PC-3 (cell line): Measurements from ENCODE around the gene DEFB123.

ENCODE experiments used
- EZH2phosphoT487 ChIP-seq: fragments of 300-600 bp; sonication (generic); IDR thresholded peaks from 2 replicates; pipeline ENCODE4 v1.6.1; 2018; ENCODE audit warnings: mild to moderate bottlenecking, antibody characterized with exemption, low read length, borderline replicate concordance
- TF ChIP-seq, protein P1 (sequence below): fragments of 300-600 bp; sonication (generic); conservative IDR thresholded peaks from 2 replicates; pipeline ENCODE4 v1.5.1; 2017; ENCODE audit warnings: antibody characterized with exemption, low read depth, mild to moderate bottlenecking, low read length

DNA sequence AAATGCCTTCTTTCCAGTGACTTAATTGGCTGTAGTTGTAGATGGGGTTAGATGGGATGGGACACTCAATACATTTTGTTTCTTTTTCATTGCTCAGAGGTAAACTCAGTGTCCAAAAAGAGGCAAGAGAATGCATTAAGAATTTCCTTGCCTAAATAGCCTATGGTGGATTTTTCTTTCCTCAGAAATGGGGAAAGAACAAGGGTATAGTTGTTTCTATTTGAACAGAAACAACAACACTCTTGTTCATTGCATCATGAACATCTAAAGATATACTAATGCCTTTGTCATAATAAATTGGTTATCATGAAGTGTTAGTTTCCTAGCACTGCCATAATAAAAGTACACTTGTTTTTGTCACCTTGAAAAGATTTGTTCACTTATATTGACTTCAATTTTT is 14.6 kb upstream of the DEFB123 start:
- TF ChIP-seq, protein P1, sequence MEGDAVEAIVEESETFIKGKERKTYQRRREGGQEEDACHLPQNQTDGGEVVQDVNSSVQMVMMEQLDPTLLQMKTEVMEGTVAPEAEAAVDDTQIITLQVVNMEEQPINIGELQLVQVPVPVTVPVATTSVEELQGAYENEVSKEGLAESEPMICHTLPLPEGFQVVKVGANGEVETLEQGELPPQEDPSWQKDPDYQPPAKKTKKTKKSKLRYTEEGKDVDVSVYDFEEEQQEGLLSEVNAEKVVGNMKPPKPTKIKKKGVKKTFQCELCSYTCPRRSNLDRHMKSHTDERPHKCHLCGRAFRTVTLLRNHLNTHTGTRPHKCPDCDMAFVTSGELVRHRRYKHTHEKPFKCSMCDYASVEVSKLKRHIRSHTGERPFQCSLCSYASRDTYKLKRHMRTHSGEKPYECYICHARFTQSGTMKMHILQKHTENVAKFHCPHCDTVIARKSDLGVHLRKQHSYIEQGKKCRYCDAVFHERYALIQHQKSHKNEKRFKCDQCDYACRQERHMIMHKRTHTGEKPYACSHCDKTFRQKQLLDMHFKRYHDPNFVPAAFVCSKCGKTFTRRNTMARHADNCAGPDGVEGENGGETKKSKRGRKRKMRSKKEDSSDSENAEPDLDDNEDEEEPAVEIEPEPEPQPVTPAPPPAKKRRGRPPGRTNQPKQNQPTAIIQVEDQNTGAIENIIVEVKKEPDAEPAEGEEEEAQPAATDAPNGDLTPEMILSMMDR: no peak
- no peak for TF ChIP-seq EZH2phosphoT487
